K562 (cell line): Measurements from ENCODE around the gene MNDA. TPM values are rescaled to one million over a fixed set of nuclear protein-coding genes. Genes with fewer than 3 reads are reported as not detected.

Experiments used
- ATAC-seq: fragments of 200-7000 bp; cut with Tn5 transposase; 3 replicates; pipeline ENCODE4 v1.9.1; 2020; ENCODE audit warnings: moderate library complexity
- BruUV-seq: library from RNA; stranded (reverse); fragments of 400-500 nt; replicated peaks from 2 replicates; lab custom pipeline; 2021; lab: Mats Ljungman, UMichigan
- CTCF ChIA-PET: fragments of 300-600 bp; formaldehyde crosslinking; extraction: SDS; loops from one replicate; lab custom pipeline; 2021; ENCODE audit warnings: low intra/inter-chr PET ratio; lab: Yijun Ruan, JAX
- POLR2A ChIA-PET: fragments of 300-600, 350-650 bp; sonication (Branson Sonifier 250); formaldehyde crosslinking; extraction: SDS; loops from one replicate; lab custom pipeline; 2021; ENCODE audit warnings: antibody characterized with exemption, inconsistent platforms; lab: Yijun Ruan, JAX
- DNase-seq, 4 experiments: peaks; one replicate each; pipeline versions ENCODE4 v3.0.0 to v3.0.0-alpha.2; 2011 to 2018; ENCODE audit warnings: low spot score in 3 of 4, mixed read lengths in 3 of 4; ENCODE audit errors: extremely low read depth in 1 of 4
- FAIRE-seq: peaks from 2 replicates; lab custom pipeline; 2011; peaks lifted over from hg19 to GRCh38; lab: Jason Lieb, UNC
- H2AFZ ChIP-seq: 2 replicates; pipeline ENCODE4 v1.6.0; 2011; ENCODE audit warnings: low read depth, low read length, control low read depth, inconsistent platforms
- H3K27ac ChIP-seq: fragments of 200-600 bp; 3 replicates; pipeline ENCODE4 v1.8.0; 2011; ENCODE audit warnings: low read depth, mild to moderate bottlenecking, control low read depth, inconsistent platforms, low read length, moderate library complexity, mixed read lengths; ENCODE audit errors: extremely low read depth
- H3K27me3 ChIP-seq, 2 experiments: fragments of 300-600 bp in 1 of 2; 2 replicates in 1 of 2; 3 replicates in 1 of 2; pipeline versions ENCODE4 v1.6.0 to v1.8.0; 2011; ENCODE audit warnings: inconsistent platforms in 2 of 2, low read length in 2 of 2, mild to moderate bottlenecking in 1 of 2, mixed read lengths in 1 of 2, moderate library complexity in 1 of 2; ENCODE audit not compliant: control insufficient read depth in 2 of 2, insufficient read depth in 2 of 2
- H3K36me3 ChIP-seq: fragments of 300-600 bp; 3 replicates; pipeline ENCODE4 v1.8.0; 2011; ENCODE audit warnings: mild to moderate bottlenecking, low read length, inconsistent platforms; ENCODE audit not compliant: control insufficient read depth, insufficient read depth
- H3K4me1 ChIP-seq, 2 experiments: fragments of 200-600 bp in 1 of 2; replicated peaks in 1 of 2; 2 replicates in 1 of 2; 3 replicates in 1 of 2; pipeline versions ENCODE4 v1.5.1 to v1.8.0; 2011; ENCODE audit warnings: inconsistent platforms in 2 of 2, low read length in 2 of 2, mild to moderate bottlenecking in 1 of 2, mixed read lengths in 1 of 2, moderate library complexity in 1 of 2; ENCODE audit not compliant: control insufficient read depth in 2 of 2, insufficient read depth in 2 of 2
- H3K4me2 ChIP-seq: 2 replicates; pipeline ENCODE4 v1.6.1; 2011; ENCODE audit warnings: low read length, control low read depth, inconsistent platforms, mixed read lengths; ENCODE audit not compliant: insufficient read depth
- H3K4me3 ChIP-seq: fragments of 200-600 bp; sonication (generic), shearing (Covaris generic); 2 replicates; pipeline ENCODE4 v1.5.1; 2016; ENCODE audit warnings: control low read depth, inconsistent platforms
- H3K79me2 ChIP-seq: fragments of 200-600 bp; 3 replicates; pipeline ENCODE4 v1.8.0; 2011; ENCODE audit warnings: low read length, inconsistent platforms; ENCODE audit not compliant: control insufficient read depth, insufficient read depth
- H3K9ac ChIP-seq, 2 experiments: 2 replicates each; pipeline versions ENCODE4 v1.6.0 to v1.6.1; 2011; ENCODE audit warnings: low read depth in 2 of 2, low read length in 2 of 2, control low read depth in 1 of 2, inconsistent platforms in 1 of 2, mild to moderate bottlenecking in 1 of 2, mixed read lengths in 1 of 2; ENCODE audit not compliant: insufficient read depth in 1 of 2
- H3K9me1 ChIP-seq: one replicate; pipeline ENCODE4 v1.6.0; 2011; ENCODE audit warnings: inconsistent platforms, mild to moderate bottlenecking, low read length, moderate library complexity; ENCODE audit not compliant: control insufficient read depth, insufficient read depth
- H3K9me3 ChIP-seq: replicated peaks from 2 replicates; pipeline ENCODE4 v1.5.1; 2011; ENCODE audit warnings: low read depth, low read length, inconsistent platforms; ENCODE audit not compliant: control insufficient read depth, insufficient read depth
- H4K20me1 ChIP-seq: replicated peaks from 2 replicates; pipeline ENCODE4 v1.6.1; 2011; ENCODE audit warnings: low read length, inconsistent platforms, mixed read lengths; ENCODE audit not compliant: control insufficient read depth, insufficient read depth
- BRCA1 ChIP-seq, 2 experiments: fragments of 450-650 bp in 1 of 2; sonication (generic) in 1 of 2; formaldehyde crosslinking in 1 of 2; IDR thresholded peaks; 2 replicates each; pipeline versions ENCODE4 v1.5.0 to v1.6.1; 2017 to 2020; ENCODE audit warnings: mild to moderate bottlenecking in 1 of 2, missing genetic modification reagents in 1 of 2
- CXXC5 ChIP-seq: fragments of 250-450 bp; sonication (Bioruptor Pico); IDR thresholded peaks from 2 replicates; pipeline ENCODE4 v1.8.0; 2022; ENCODE audit warnings: inconsistent platforms, mild to moderate bottlenecking, moderate library complexity
- EP300 ChIP-seq: IDR thresholded peaks from 2 replicates; pipeline ENCODE4 v1.6.1; 2012; ENCODE audit warnings: low read length, improper control_type of control experiment
- EZH2 ChIP-seq: IDR thresholded peaks from 2 replicates; pipeline ENCODE4 v1.6.1; 2012; ENCODE audit warnings: low read depth, mild to moderate bottlenecking, inconsistent platforms, low read length, borderline replicate concordance
- FOXP1 ChIP-seq: sonication (generic); formaldehyde crosslinking; IDR thresholded peaks from 2 replicates; pipeline ENCODE4 v1.8.0; 2022; ENCODE audit warnings: mild to moderate bottlenecking, missing genetic modification reagents
- KAT8 ChIP-seq: fragments of 450-650 bp; IDR thresholded peaks from 2 replicates; pipeline ENCODE4 v1.6.1; 2016; ENCODE audit warnings: low read depth, mild to moderate bottlenecking
- KDM1A ChIP-seq, 2 experiments: fragments of 450-650 bp; IDR thresholded peaks; 2 replicates each; pipeline ENCODE4 v1.6.1; 2016; ENCODE audit warnings: mild to moderate bottlenecking in 2 of 2
- KHSRP ChIP-seq: fragments of 450-650 bp; IDR thresholded peaks from 2 replicates; pipeline ENCODE4 v1.6.1; 2017
- MTF1 ChIP-seq: fragments of 250-450 bp; sonication (Bioruptor Pico); IDR thresholded peaks from 2 replicates; pipeline ENCODE4 v1.9.0; 2021; ENCODE audit warnings: moderate library complexity, mild to moderate bottlenecking, inconsistent platforms, borderline replicate concordance
- NFE2L1 ChIP-seq: fragments of 450-650 bp; IDR thresholded peaks from 2 replicates; pipeline ENCODE4 v1.6.1; 2016; ENCODE audit warnings: missing genetic modification characterization, low read depth, mild to moderate bottlenecking, missing compliant biosample characterization, moderate library complexity, borderline replicate concordance
- NFIC ChIP-seq: fragments of 450-650 bp; IDR thresholded peaks from 2 replicates; pipeline ENCODE4 v1.6.1; 2017; ENCODE audit warnings: mild to moderate bottlenecking, inconsistent platforms
- RFX5 ChIP-seq: IDR thresholded peaks from 2 replicates; pipeline ENCODE4 v1.6.1; 2011; ENCODE audit warnings: low read depth, mild to moderate bottlenecking, improper control_type of control experiment, low read length
- SAFB ChIP-seq: fragments of 200-400 bp; formaldehyde crosslinking; IDR thresholded peaks from 2 replicates; pipeline ENCODE4 v1.6.1; 2017; ENCODE audit warnings: low read depth, low read length, borderline replicate concordance
- SMAD3 ChIP-seq: fragments of 450-650 bp; formaldehyde crosslinking; conservative IDR thresholded peaks from 2 replicates; pipeline ENCODE4 v1.4.0; 2020; ENCODE audit warnings: mild to moderate bottlenecking
- SMC3 ChIP-seq: conservative IDR thresholded peaks from 2 replicates; pipeline ENCODE4 v1.6.1; 2011; ENCODE audit warnings: low read depth, low read length, improper control_type of control experiment; ENCODE audit not compliant: insufficient read depth
- TCFL5 ChIP-seq: fragments of 250-450 bp; sonication (Bioruptor Pico); conservative IDR thresholded peaks from 2 replicates; pipeline ENCODE4 v1.6.1; 2021; ENCODE audit warnings: mild to moderate bottlenecking, moderate library complexity, matching md5 sums
- XRCC3 ChIP-seq: fragments of 450-650 bp; IDR thresholded peaks from 2 replicates; pipeline ENCODE4 v1.6.1; 2017; ENCODE audit warnings: mild to moderate bottlenecking, moderate library complexity
- ZKSCAN8 ChIP-seq: fragments of 200-800 bp; sonication (Bioruptor generic); IDR thresholded peaks from 2 replicates; pipeline ENCODE4 v1.6.1; 2016; ENCODE audit warnings: missing genetic modification characterization, missing compliant biosample characterization
- ZNF212 ChIP-seq: fragments of 450-650 bp; formaldehyde crosslinking; IDR thresholded peaks from 2 replicates; pipeline ENCODE4 v1.4.0; 2020; ENCODE audit warnings: mild to moderate bottlenecking
- WGBS: fragments of 100-300 bp; shearing (Covaris generic); methylation state at CpG from one replicate; pipeline ENCODE4 v1.1.6; 2016; ENCODE audit warnings: low coverage, mixed read lengths; ENCODE audit not compliant: insufficient coverage; ENCODE audit errors: missing lambda C conversion rate; 5-methylcytosine and 5-hydroxymethylcytosine counted together
- in situ Hi-C: fragments of 300-500 bp; cut with MboI; formaldehyde crosslinking; loops from 4 replicates; pipeline ENCODE4 v1.15.0; 2018; ENCODE audit warnings: inconsistent platforms, mixed read lengths
- intact Hi-C: fragments of 100-400 bp; cut with micrococcal nuclease; formaldehyde crosslinking; loops from 2 replicates; pipeline ENCODE4 v1.14.2; 2022
- polyA plus RNA-seq, 8 experiments: library from polyadenylated mRNA; depleted of rRNA in 4 of 8; stranded (reverse) in 5 of 8; unstranded in 3 of 8; fragments of >200 nt; fragmentation: Nextera tagmentation in 2 of 8; fragmentation: Illumina TruSeq in 1 of 8; extraction: Ambion mirVana in 2 of 8; extraction: Trizol in 1 of 8; gene quantifications; 2 replicates each; pipeline versions ENCODE4 v1.2.1 to v1.2.3, GENCODE V29; 2011 to 2014; ENCODE audit warnings: inconsistent platforms in 1 of 8, missing spikeins in 1 of 8
- total RNA-seq, 7 experiments: library from RNA; depleted of rRNA in 6 of 7; stranded (reverse); fragments of >200 nt in 6 of 7; fragmentation: Illumina TruSeq in 2 of 7; extraction: Trizol in 2 of 7; gene quantifications; 2 replicates each; pipeline versions ENCODE4 v1.2.1 to v1.2.3, GENCODE V29; 2011 to 2021; ENCODE audit warnings: low replicate concordance in 1 of 7
- TF ChIP-seq, protein P1 (sequence below): fragments of 450-650 bp; formaldehyde crosslinking; IDR thresholded peaks from 2 replicates; pipeline ENCODE4 v1.4.0; 2022; ENCODE audit warnings: missing genetic modification characterization
- TF ChIP-seq, protein P2 (sequence below), 2 experiments: fragments of 250-450 bp in 1 of 2; fragments of 450-650 bp in 1 of 2; sonication (Bioruptor Pico) in 1 of 2; IDR thresholded peaks; 2 replicates each; pipeline versions ENCODE4 v1.6.1 to v1.8.0; 2016 to 2021; ENCODE audit warnings: mild to moderate bottlenecking in 2 of 2, moderate library complexity in 2 of 2, missing compliant biosample characterization in 1 of 2, missing genetic modification characterization in 1 of 2

The MNDA gene
- total and polyA plus RNA-seq, 9 of the 15 experiments (the other 6 are each of a cell fraction or from before 2014, with no cell fraction given) = 0.08 to 0.14 (median 0.09) TPM; not detected in 6

DNA sequence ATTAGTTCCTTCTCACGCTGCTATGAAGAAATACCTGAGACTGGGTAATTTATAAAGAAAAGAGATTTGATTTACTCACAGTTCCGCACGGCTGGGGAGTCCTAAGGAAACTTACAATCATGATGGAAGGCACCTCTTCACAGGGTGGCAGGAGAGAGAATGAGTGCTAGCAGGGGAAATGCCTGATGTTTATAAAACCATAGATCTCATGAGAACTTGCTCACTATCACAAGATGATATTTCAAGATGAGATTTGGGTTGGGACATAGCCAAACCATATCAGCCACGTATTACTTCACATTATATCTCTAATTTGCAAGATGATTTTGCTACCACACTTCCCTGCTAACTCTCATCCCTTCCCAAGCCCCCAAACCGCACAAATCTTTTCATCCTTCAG is 9.1 kb downstream of the MNDA start (continued):
- TF ChIP-seq, protein P1, sequence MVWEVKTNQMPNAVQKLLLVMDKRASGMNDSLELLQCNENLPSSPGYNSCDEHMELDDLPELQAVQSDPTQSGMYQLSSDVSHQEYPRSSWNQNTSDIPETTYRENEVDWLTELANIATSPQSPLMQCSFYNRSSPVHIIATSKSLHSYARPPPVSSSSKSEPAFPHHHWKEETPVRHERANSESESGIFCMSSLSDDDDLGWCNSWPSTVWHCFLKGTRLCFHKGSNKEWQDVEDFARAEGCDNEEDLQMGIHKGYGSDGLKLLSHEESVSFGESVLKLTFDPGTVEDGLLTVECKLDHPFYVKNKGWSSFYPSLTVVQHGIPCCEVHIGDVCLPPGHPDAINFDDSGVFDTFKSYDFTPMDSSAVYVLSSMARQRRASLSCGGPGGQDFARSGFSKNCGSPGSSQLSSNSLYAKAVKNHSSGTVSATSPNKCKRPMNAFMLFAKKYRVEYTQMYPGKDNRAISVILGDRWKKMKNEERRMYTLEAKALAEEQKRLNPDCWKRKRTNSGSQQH (CRISPR knock-in tag) = no peak
- TF ChIP-seq KDM1A (IDR thresholded peaks at IDR 0.05) = no peak
- no peak for TF ChIP-seq TCFL5 (CRISPR knock-in tag)
- no peak for TF ChIP-seq EZH2
- no peak for TF ChIP-seq SMAD3 (CRISPR knock-in tag)

DNA sequence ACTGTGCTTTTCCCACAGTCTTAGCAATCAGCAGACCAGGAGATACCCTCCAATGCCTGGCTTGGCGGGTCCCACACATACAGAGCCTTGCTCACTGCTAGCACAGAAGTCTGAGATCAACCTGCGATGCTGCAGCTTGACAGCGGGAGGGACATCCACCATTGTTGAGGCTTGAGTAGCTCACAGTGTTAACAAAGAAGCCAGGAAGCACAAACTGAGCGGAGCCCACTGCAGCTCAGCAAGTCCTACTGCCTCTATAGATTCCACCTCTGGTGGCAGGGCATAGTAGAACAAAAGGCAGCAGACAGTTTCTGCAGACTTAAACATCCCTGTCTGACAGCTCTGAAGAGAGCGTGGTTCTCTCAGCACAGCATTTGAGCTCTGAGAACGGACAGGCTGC is 33.4 kb downstream of the MNDA start:
- no peak for TF ChIP-seq ZKSCAN8 (CRISPR knock-in tag)
- TF ChIP-seq, protein P2, sequence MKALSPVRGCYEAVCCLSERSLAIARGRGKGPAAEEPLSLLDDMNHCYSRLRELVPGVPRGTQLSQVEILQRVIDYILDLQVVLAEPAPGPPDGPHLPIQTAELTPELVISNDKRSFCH (CRISPR knock-in tag; IDR thresholded peaks at IDR 0.05) = no peak
- TF ChIP-seq, protein P2 (tag; IDR thresholded peaks at IDR 0.05) = no peak
- TF ChIP-seq EZH2 = no peak
- no peak for TF ChIP-seq CXXC5 (CRISPR knock-in tag)
- no peak for TF ChIP-seq EP300
- no peak for TF ChIP-seq NFE2L1
- no peak for TF ChIP-seq ZNF212 (CRISPR knock-in tag)
- TF ChIP-seq TCFL5 (CRISPR knock-in tag) = no peak
- no peak for TF ChIP-seq RFX5
- TF ChIP-seq SAFB = no peak
- no peak for TF ChIP-seq MTF1 (CRISPR knock-in tag)
- no peak for TF ChIP-seq KAT8
- TF ChIP-seq BRCA1 (IDR thresholded peaks at IDR 0.05) = no peak
- TF ChIP-seq BRCA1 (CRISPR knock-in tag; IDR thresholded peaks at IDR 0.05) = no peak
- TF ChIP-seq KHSRP = no peak
- no peak for TF ChIP-seq SMC3
- TF ChIP-seq NFIC = no peak
- TF ChIP-seq FOXP1 (CRISPR knock-in tag) = no peak
- TF ChIP-seq XRCC3 = no peak
- H3K4me1 ChIP-seq = no peaks in the 10 kb centered on the region
- 4% methylated on average over 4 of the region's 6 CpGs for WGBS
- H3K9me3 ChIP-seq = no peaks in the 10 kb centered on the region; the same call in 1 of the 2 replicates
- no peaks in the 10 kb centered on the region for H4K20me1 ChIP-seq
- CTCF ChIA-PET = no interaction called here
- no peak for ATAC-seq
- POLR2A ChIA-PET = no interaction called here
- H3K4me3 ChIP-seq = no peak overlapping the region
- FAIRE-seq = no peak
- H3K9me1 ChIP-seq = no peaks in the 10 kb centered on the region
- in situ Hi-C loops (no loop called here), intact Hi-C loops (no loop called here)
- H3K9ac ChIP-seq = no peak overlapping the region
- no peaks in the 10 kb centered on the region for H3K36me3 ChIP-seq
- no peak overlapping the region for H3K27ac ChIP-seq
- no peaks in the 10 kb centered on the region for H3K79me2 ChIP-seq
- no peaks in the 10 kb centered on the region for H3K27me3 ChIP-seq
- DNase-seq = no peak
- no TSS peak for BruUV-seq
- no peak overlapping the region for H2AFZ ChIP-seq
- no peak overlapping the region for H3K4me2 ChIP-seq
